SK-N-SH treated with all-trans-retinoic acid at 6 μM for 48 hours (cell line): ENCODE data around the gene KRTAP4-12.

Experiments
- ATAC-seq: fragments of 200-7000 bp; cut with Tn5 transposase; 3 replicates; pipeline ENCODE4 v1.9.1; 2020; ENCODE audit warnings: mild to moderate bottlenecking, moderate library complexity
- ARNTL ChIP-seq: fragments of 450-650 bp; formaldehyde crosslinking; IDR thresholded peaks from 2 replicates; pipeline ENCODE4 v1.5.0; 2020; ENCODE audit warnings: low read depth, mild to moderate bottlenecking, moderate library complexity, borderline replicate concordance
- CSDC2 ChIP-seq: fragments of 250-450 bp; sonication (Bioruptor Pico); IDR thresholded peaks from 2 replicates; pipeline ENCODE4 v1.5.0; 2020; ENCODE audit warnings: mild to moderate bottlenecking, moderate library complexity
- ESRRG ChIP-seq: fragments of 250-450 bp; sonication (Bioruptor Pico); IDR thresholded peaks from 2 replicates; pipeline ENCODE4 v1.6.1; 2021; ENCODE audit warnings: mild to moderate bottlenecking
- GLIS3 ChIP-seq: fragments of 250-450 bp; sonication (Bioruptor Pico); IDR thresholded peaks from 2 replicates; pipeline ENCODE4 v1.5.0; 2020; ENCODE audit warnings: mild to moderate bottlenecking, moderate library complexity
- ISL1 ChIP-seq: fragments of 250-450 bp; sonication (Bioruptor Pico); IDR thresholded peaks from 2 replicates; pipeline ENCODE4 v2.1.2; 2022; ENCODE audit warnings: mild to moderate bottlenecking, moderate library complexity
- OSR1 ChIP-seq: fragments of 250-450 bp; sonication (Bioruptor Pico); IDR thresholded peaks from 2 replicates; pipeline ENCODE4 v1.8.0; 2022; ENCODE audit warnings: moderate library complexity, mild to moderate bottlenecking, inconsistent platforms
- POU6F1 ChIP-seq: fragments of 250-450 bp; sonication (Bioruptor Pico); IDR thresholded peaks from 2 replicates; pipeline ENCODE4 v1.8.0; 2021; ENCODE audit warnings: low read depth, mild to moderate bottlenecking, moderate library complexity, borderline replicate concordance
- PPARA ChIP-seq: fragments of 250-450 bp; sonication (Bioruptor Pico); IDR thresholded peaks from 2 replicates; pipeline ENCODE4 v1.5.0; 2020; ENCODE audit warnings: mild to moderate bottlenecking, borderline replicate concordance
- RARB ChIP-seq: fragments of 250-450 bp; sonication (Bioruptor Pico); IDR thresholded peaks from 2 replicates; pipeline ENCODE4 v1.8.0; 2021; ENCODE audit warnings: mild to moderate bottlenecking, moderate library complexity
- SNAI2 ChIP-seq: fragments of 250-450 bp; sonication (Bioruptor Pico); IDR thresholded peaks from 2 replicates; pipeline ENCODE4 v1.5.0; 2020; ENCODE audit warnings: mild to moderate bottlenecking, moderate library complexity
- TOX ChIP-seq: fragments of 250-450 bp; sonication (Bioruptor Pico); IDR thresholded peaks from 2 replicates; pipeline ENCODE4 v1.8.0; 2021; ENCODE audit warnings: mild to moderate bottlenecking, moderate library complexity, borderline replicate concordance
- ZFP3 ChIP-seq: fragments of 250-450 bp; sonication (Bioruptor Pico); IDR thresholded peaks from 2 replicates; pipeline ENCODE4 v1.5.0; 2020; ENCODE audit warnings: mild to moderate bottlenecking, moderate library complexity
- ZFP30 ChIP-seq: fragments of 450-650 bp; formaldehyde crosslinking; IDR thresholded peaks from 2 replicates; pipeline ENCODE4 v1.5.0; 2022; ENCODE audit warnings: mild to moderate bottlenecking, moderate library complexity
- ZNF565 ChIP-seq: fragments of 450-650 bp; formaldehyde crosslinking; conservative IDR thresholded peaks from 2 replicates; pipeline ENCODE4 v1.5.0; 2020; ENCODE audit warnings: low read depth, mild to moderate bottlenecking, moderate library complexity
- ZNF70 ChIP-seq: fragments of 450-650 bp; formaldehyde crosslinking; IDR thresholded peaks from 2 replicates; pipeline ENCODE4 v1.5.0; 2020; ENCODE audit warnings: mild to moderate bottlenecking, moderate library complexity
- ZNF8 ChIP-seq: fragments of 450-650 bp; formaldehyde crosslinking; IDR thresholded peaks from 2 replicates; pipeline ENCODE4 v1.5.0; 2020; ENCODE audit warnings: mild to moderate bottlenecking, moderate library complexity
- TF ChIP-seq, protein P1 (sequence below): fragments of 250-450 bp; sonication (Bioruptor Pico); IDR thresholded peaks from 2 replicates; pipeline ENCODE4 v1.5.1; 2021; ENCODE audit warnings: mild to moderate bottlenecking, moderate library complexity
- TF ChIP-seq, protein P2 (sequence below): fragments of 250-450 bp; sonication (Bioruptor Pico); IDR thresholded peaks from 2 replicates; pipeline ENCODE4 v1.5.1; 2020; ENCODE audit warnings: low read depth, mild to moderate bottlenecking, moderate library complexity

Gene KRTAP4-12

DNA sequence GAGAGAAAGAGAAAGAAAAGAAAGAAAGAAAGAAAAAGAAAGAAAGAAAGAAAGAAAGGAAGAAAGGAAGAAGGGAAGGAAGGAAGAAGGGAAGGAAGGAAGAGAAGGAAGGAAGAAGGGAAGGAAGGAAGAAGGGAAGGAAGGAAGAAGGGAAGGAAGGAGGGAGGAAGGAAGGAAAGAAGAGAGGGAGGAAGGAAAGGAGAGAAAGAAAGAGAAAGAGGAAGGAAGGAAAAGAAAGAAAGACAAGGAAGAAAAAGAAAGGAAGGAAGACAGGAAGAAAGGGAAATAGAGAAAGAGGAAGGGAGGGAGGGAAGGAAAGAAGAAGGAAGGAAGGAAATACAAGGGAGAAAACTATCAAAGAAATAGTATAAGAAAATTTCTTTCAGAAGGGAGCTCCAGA lies 47.2 kb downstream of the KRTAP4-12 start:
- no peak for ATAC-seq
- no peak for TF ChIP-seq TOX
- no peak for TF ChIP-seq GLIS3 (CRISPR knock-in tag)
- TF ChIP-seq ISL1 (CRISPR knock-in tag), result no peak
- TF ChIP-seq OSR1 (CRISPR knock-in tag), result no peak
- TF ChIP-seq, protein P1, sequence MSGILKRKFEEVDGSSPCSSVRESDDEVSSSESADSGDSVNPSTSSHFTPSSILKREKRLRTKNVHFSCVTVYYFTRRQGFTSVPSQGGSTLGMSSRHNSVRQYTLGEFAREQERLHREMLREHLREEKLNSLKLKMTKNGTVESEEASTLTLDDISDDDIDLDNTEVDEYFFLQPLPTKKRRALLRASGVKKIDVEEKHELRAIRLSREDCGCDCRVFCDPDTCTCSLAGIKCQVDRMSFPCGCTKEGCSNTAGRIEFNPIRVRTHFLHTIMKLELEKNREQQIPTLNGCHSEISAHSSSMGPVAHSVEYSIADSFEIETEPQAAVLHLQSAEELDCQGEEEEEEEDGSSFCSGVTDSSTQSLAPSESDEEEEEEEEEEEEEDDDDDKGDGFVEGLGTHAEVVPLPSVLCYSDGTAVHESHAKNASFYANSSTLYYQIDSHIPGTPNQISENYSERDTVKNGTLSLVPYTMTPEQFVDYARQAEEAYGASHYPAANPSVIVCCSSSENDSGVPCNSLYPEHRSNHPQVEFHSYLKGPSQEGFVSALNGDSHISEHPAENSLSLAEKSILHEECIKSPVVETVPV (CRISPR knock-in tag), result no peak
- no peak for TF ChIP-seq ZNF8 (CRISPR knock-in tag)
- no peak for TF ChIP-seq ESRRG
- no peak for TF ChIP-seq RARB (CRISPR knock-in tag)
- TF ChIP-seq SNAI2, result no peak
- no peak for TF ChIP-seq ZFP3
- TF ChIP-seq PPARA (CRISPR knock-in tag), result no peak
- no peak for TF ChIP-seq ZNF565 (CRISPR knock-in tag)
- TF ChIP-seq, protein P2, sequence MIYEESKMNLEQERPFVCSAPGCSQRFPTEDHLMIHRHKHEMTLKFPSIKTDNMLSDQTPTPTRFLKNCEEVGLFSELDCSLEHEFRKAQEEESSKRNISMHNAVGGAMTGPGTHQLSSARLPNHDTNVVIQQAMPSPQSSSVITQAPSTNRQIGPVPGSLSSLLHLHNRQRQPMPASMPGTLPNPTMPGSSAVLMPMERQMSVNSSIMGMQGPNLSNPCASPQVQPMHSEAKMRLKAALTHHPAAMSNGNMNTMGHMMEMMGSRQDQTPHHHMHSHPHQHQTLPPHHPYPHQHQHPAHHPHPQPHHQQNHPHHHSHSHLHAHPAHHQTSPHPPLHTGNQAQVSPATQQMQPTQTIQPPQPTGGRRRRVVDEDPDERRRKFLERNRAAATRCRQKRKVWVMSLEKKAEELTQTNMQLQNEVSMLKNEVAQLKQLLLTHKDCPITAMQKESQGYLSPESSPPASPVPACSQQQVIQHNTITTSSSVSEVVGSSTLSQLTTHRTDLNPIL, result no peak
- no peak for TF ChIP-seq POU6F1
- TF ChIP-seq CSDC2 (CRISPR knock-in tag), result no peak
- TF ChIP-seq, all 23 proteins: peak for 0

DNA sequence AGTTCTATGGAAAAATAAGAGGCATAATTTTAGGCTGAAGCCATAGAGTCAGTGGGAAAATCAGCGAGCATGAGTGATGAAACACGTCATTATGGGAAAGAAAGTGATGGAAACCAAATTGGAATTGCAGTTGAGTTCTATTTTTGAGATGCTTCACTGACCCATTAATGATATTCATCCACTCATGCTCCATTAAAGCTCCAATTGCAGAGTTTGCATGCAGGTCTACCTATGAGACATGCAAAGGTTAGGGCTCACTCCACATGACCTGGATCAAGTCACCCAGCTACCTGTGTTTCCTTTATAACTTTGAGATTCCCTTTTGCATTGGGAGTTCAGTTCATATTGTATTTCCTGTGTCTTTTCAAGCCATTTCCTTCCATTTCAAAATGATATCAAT lies 50.3 kb downstream of the KRTAP4-12 start:
- no peak for TF ChIP-seq ZFP30 (CRISPR knock-in tag)
- TF ChIP-seq ARNTL (CRISPR knock-in tag), result no peak
- TF ChIP-seq, protein P1 (CRISPR knock-in tag), result no peak
- no peak for TF ChIP-seq ZNF70 (CRISPR knock-in tag)
- no peak for TF ChIP-seq TOX
- ATAC-seq, result no peak
